ENCODE data around the gene ADAMTS16.

ADAMTS16 gene

DNA sequence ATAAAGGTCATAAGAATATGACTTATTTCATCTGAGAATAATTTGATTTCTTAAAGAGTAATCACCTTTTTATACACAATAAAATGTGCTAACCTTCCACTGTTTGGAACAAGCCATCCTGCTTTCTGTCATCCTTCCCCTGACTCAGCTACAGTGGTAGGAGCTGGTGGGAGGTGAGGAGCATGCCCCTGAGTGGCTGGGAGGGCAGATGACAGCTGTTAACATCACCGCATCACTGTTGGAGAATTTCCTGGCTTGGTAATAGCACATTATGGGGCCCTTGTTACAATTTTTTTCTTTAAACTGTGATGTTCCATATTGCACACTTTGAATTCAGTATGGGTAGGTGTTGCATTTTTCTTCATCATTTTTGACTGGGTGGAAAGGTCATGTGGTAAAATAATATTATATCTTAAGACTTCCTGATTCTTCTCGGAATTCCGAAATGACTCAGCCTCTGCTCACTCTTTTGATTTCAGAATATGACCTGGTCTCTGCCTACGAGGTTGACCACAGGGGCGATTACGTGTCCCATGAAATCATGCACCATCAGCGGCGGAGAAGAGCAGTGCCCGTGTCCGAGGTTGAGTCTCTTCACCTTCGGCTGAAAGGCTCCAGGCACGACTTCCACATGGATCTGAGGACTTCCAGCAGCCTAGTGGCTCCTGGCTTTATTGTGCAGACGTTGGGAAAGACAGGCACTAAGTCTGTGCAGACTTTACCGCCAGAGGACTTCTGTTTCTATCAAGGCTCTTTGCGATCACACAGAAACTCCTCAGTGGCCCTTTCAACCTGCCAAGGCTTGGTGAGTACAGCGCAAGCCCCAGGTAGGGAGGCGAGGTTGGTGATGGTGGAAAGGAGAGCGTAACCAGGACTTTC lies 5.8 kb downstream of the ADAMTS16 start:
- DNase-seq, result no peak

DNA sequence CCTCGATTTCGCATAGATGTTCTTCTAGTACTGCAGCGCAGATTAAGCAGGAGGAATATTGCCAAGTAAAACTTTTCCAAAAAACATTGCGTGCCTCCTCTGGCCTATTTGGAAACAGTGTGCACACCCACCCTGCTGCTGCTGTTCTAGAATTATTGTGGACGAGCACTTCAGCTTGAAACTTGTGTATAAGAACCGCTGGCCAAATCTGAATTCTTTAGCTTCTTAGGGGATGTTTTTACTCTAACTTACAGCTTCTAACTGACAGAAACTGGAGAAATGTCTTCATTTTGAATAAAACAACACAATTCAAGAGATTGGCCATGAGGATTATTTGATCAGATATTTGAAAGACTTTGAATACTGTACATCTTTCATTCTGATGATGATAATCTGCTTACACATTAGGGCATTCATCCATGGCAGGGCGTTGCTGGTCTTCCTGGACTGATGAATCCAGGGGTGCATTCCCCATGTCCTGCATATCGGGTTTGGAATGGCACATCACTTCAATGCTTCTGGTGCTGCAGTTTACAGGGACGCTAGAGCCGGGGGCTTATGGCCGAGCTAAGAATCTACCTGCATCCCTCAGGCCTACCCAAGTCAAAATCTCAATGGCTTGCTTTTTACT lies 6.5 kb downstream of the ADAMTS16 start:
- no peak for DNase-seq

GRCh38 chr5:5149154-5149553 lies 9.0 kb downstream of the ADAMTS16 start:
- DNase-seq, result no peak

DNA sequence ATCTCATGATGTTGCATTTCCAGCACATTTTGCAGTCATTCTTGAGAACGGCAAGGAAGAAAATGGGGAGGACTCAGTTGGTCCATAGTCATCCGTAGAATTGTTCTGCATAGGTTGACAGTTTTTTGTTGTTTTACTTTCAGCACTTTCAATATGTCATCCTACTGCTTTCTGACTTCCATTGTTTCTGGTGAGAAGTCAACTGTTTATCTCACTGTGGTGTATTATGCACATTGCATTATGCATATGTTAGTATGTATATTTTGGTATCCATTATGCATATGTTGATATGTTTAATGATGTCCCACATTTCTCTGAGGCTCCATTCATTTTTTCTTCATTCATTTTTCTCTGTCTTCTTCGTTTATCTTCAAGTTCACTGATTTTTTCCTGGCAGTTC lies 10.5 kb downstream of the ADAMTS16 start:
- no peak for DNase-seq

GRCh38 chr5:5154733-5155132 lies 14.6 kb downstream of the ADAMTS16 start:
- no peak for DNase-seq

DNA sequence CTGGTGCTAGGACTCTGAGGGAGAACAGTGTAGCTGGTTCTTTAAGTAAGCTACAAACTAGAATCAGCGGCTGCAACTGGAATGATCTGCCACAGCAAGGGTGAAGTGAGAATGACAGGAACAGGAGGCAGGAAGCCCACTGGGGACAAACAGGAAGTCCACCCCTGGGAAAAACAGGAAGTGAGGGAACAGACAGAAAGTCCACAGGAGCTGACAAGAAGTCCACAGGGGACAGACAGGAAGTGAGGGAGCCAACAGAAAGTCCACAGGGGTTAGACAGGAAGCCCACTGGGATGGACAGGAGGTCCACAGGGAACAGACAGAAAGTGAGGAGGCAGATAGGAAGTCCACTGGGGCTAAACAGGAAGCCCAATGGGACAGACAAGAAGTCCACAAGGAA lies 15.5 kb downstream of the ADAMTS16 start:
- DNase-seq, result no peak

- DNase-seq, result no peak
Observed at GRCh38 chr5:5156471-5157082, 16.4 kb downstream of the ADAMTS16 start.

DNA sequence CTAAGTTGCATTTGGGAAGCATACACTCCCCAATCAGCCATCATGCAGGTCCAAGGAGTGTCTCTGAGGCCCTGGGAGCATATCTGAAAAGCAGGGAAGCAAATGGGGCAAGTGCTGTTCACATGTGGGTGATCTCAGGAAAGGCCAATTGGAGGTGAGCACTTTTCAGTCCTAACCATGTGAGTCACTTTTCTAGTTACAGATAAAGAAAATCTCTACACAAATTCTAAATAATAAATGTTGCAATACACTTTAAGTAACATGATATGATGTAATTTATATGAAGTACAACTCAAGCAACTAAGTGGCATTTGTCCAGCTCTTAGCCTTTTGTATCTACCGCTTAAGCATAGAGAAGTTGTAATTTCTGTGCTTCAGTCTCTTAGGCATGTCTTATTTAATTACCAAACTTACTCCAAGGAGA lies 18.4 kb downstream of the ADAMTS16 start:
- no peak for DNase-seq

GRCh38 chr5:5159282-5160103 lies 19.4 kb downstream of the ADAMTS16 start:
- DNase-seq, result no peak

DNA sequence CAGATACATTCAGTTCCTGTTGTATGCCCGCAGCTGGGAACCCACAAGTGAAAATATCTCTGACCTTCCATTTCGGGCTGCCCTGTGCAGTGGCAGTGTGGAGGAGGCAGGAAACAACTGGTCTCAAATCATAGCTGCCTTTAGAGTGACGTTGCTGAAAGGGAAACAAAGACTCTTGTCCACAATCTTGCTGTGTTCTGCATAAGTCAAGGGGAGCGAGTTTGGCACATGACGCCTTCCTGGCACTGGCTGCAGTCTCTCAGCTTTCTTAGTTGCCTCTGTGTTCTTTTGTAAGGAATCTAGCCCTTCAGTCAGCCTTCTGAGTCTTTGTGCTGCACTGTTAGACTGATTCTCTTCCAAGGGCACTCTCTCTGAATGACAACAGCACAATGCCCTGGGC lies 24.0 kb downstream of the ADAMTS16 start:
- DNase-seq, result no peak

- no peak for DNase-seq
Observed at GRCh38 chr5:5165541-5166002, 25.4 kb downstream of the ADAMTS16 start.

GRCh38 chr5:5169466-5169865 lies 29.3 kb downstream of the ADAMTS16 start:
- DNase-seq, result no peak

DNA sequence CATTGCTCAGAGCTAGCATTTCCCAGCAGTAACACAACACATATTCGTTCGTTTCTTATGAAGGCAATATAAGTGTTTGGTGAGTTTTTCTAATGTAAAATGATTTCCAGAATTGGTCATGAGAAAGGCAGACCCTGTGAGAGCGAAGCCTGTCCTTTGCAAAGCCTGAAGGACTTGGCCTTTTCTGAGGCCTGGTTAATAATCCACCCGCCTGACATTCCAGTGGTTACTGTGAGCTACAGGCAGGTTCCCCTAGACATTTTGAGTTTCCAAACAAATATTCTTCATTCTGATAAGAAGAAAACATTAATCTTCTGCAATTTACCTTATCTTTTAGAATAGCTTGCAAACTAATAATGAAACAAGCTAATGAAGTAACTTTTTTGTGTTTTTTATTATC lies 38.0 kb downstream of the ADAMTS16 start:
- DNase-seq, result no peak

- no peak for DNase-seq
Observed at GRCh38 chr5:5178580-5178979, 38.5 kb downstream of the ADAMTS16 start.

DNA sequence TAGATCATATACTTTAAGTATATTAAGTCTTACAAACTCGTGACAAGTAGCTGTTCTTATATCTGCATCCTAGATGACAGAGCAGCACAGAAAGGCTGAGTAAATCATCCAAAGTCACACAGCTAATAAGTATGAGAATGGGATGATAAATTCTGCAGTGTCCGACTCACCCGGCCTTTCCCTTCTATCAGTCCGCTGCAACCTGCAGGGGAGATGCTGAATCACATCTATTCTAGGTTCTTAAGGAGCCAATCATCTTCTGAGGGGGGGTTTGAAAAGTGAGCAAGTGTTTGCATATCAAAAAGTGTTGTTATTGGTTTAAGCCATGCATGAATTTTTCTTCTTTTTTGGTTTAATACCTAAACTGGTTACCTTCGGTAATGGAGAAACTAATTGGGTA lies 38.9 kb downstream of the ADAMTS16 start:
- no peak for DNase-seq

- no peak for DNase-seq
Observed at GRCh38 chr5:5179597-5179996, 39.5 kb downstream of the ADAMTS16 start.

GRCh38 chr5:5181650-5182324 lies 41.7 kb downstream of the ADAMTS16 start:
- no peak for DNase-seq

DNA sequence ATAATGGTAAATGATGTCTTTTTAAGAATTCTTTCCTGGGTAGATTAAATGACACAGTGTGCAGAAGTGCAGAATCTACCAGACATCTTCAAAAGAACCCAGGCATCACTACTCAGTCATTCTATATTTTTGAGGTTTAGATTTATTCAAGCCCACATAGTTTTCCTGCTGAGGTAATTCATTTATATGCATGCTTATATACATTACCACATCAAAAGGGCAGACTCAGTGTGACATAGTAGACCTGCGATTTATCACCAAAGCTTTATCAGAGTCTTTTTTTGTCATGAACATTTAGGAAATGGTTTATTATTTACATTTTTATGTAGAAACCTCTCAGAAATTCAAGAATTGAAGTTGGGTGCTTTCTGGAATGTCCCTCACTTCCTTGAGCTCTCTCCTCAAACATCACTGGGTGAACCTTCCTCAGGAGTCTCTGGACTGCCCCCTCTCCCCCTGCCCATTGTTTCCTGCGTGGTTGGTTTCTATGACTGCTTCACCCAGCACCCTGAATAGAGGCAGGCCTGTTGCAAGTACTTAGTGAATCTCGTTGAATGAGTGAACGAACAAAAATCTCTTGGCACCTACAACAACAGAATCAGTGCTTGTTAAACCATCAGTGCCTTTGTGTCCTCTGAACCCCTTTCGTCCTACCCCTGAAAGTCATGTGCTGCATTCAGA lies 42.5 kb downstream of the ADAMTS16 start:
- DNase-seq, result no peak

GRCh38 chr5:5183189-5183699 lies 43.1 kb downstream of the ADAMTS16 start:
- no peak for DNase-seq

DNA sequence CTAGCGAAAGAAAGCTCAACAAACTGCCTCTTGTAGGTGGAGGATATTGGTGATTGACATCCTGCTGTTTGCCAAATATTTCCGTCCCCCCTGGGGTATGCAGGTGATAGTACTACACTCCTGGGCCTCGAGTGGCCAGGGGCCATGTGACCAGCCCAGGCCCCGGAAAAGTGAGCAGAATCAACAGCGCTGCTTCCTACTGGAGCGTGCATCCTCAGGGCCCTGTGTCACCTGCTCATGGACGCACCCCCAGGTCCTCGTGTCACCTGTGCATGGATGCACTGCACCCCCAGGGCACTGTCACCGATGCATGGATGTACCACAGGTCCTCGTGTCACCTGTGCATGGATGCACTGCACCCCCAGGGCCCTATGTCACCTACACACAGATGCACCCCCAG lies 43.8 kb downstream of the ADAMTS16 start:
- no peak for DNase-seq

GRCh38 chr5:5188376-5189050 lies 48.4 kb downstream of the ADAMTS16 start:
- DNase-seq, result no peak
